Activated CD4-positive, CD25-positive, alpha-beta regulatory T cell treated with anti-CD3 and anti-CD28 coated beads, Interleukin-2, amount 50 U/mL, for 24 hours (primary cell): ENCODE data around the gene COX4I2.
"Not testable (repeated sequence)": the region's sequence is repeated elsewhere in the genome, so short reads cannot be mapped to it uniquely, and the experiment has no call there.

ENCODE experiments used
- ATAC-seq, 2 donors: fragments of 150-1000 bp; cut with Tn5 transposase; one replicate each; pipeline ENCODE4 v1.10.0; 2021; ENCODE audit warnings: mild to moderate bottlenecking in 1 of 2, moderate library complexity in 1 of 2

Gene COX4I2

GRCh38 chr20:31637660-31638059 is at the start of gene COX4I2:
Gene COX4I2, plus strand, starts transcription at chr20:31637912. Its CDS starts 1,106 bp downstream, at chr20:31639018.
- ATAC-seq = no peak

DNA sequence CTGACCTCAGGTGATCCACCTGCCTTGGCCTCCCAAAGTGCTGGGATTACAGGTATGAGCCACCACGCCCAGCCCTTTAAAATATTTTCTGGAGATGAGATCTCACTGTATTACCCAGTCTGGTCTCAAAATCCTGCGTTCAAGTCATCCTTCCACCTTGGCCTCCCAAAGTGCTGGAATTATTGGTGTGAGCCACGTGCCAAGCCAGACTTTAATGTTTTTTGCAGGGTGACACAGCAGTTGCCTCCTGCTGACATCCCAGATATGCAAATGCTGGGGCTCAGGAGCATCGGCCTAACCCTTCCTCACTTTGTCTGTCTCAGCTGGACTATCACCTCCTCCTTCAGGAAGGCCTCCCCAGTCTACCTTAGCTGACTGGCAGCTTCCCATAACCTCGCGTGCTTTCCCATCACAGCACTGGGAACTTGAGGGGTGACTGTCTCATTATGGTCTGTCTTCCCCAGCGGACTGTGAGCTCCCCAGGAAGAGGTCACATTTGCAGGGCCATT is 46.9 kb upstream of the COX4I2 start:
- ATAC-seq = no peak

DNA sequence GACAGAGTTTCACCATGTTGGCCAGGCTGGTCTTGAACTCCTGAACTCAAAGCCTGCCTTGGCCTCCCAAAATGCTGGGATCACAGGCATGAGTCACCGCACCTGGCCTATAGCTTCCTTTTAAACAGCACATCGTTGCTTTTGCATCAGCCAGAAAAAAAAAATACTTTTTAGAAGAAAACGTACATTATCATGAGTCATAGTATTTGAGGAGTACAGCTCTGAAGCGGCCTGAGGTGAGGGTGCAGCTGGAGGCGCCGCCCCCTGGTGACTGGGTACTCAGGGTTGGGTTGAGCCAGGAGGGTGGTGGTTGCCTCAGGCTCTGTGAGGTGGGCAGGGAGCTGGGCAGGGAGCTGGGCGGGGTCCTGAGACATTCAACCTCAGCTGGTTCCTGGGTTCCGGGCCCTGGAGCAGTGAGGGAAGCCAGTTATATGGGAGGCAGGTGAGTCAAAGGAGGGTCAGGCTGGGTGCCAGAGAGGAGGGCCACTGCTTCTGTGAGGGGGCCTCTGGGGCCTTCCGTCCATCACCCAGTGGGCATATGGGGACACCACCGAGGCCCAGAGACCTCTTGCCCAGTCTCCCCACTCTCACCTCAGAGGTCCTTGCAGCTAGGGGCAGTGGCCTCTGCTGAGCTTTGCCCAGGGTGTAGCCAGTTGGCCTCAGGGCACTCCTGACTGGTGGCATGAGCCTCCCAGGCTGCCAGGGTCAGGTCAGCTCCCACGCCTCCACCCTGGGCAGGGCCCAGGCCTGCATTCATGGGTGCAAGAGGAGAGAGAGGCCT is 44.3 kb upstream of the COX4I2 start:
- peak; percentile 56 to 79 for ATAC-seq

DNA sequence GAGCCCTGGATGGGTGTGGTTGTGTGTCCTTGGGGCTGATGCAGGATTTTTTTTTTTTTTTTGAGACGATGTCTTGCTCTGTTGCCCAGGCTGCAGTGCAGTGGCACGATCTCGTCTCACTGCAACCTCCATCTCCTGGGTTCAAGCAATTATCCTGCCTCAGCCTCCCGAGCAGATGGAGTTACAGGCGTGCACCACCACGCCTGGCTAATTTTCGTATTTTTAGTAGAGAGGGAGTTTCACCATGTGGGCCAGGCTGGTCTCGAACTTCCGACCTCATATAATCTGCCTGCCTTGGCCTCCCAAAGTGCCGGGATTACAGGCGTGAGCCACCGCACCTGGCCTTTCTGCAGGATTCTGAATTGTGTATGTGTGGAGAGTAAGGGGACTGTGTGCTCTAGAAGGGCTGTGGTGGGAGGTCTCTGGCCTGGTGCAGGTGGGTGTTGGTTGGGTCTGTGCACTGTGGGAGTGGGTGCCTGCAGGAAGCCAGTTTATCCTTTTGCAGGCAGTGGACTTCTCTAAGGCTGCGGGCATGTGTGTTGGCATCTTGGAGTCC is 43.6 kb upstream of the COX4I2 start:
- ATAC-seq = no peak

- ATAC-seq = no peak
Measured at GRCh38 chr20:31594558-31595379, 42.9 kb upstream of the COX4I2 start.

- no peak for ATAC-seq
Measured at GRCh38 chr20:31595380-31595653, 42.4 kb upstream of the COX4I2 start.

- no peak for ATAC-seq
Measured at GRCh38 chr20:31595654-31596411, 41.9 kb upstream of the COX4I2 start.

GRCh38 chr20:31596412-31596715 is 41.3 kb upstream of the COX4I2 start:
- ATAC-seq = not testable (repeated sequence)

DNA sequence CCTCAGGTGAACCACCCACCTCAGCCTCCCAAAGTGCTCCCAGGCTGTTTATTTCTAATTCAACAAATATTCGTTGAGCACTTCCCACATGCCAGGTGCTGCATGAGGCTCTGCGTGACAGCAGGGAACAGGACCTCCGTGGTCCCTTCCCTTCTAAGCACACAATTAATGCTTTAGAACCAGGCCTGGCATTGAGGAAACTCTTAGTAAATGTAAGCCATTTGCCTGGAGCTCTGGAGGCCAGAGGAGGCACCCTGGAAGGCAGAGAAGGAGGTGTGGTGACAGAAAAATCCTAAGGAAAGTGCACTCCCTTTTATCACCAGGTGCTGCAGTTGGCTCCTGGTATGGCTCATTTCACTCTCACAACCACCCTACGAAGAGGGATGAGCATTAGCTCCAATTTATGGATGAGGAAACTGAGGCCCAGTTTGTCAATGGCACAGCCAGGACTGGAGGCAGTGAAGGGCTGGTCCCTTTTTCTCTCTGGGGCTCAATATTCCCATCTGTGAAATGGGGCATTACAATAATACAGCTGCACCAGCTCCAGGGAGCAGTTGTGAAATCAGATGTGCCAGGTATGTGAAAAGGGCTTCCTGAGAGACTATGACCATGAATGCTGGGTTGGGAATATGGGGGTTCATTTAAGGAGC is 40.8 kb upstream of the COX4I2 start:
- no peak for ATAC-seq

DNA sequence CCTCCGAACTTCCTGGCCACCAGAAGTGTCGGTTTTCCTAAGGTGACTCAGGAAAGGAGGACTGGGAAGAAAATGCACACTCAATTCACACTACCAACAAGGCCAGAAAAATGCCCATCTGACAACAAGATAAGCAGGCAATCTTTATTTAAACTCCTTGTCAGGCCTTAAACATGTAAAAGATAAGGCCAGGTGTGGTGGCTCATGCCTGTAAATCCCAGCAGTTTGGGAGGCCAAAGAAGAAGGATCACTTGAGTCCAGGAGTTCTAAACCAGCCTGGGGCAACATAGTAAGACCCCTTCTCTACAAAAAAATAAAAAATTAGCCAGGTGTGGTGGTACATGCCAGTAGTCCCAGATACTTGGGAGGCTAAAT is 40.2 kb upstream of the COX4I2 start:
- no peak for ATAC-seq

DNA sequence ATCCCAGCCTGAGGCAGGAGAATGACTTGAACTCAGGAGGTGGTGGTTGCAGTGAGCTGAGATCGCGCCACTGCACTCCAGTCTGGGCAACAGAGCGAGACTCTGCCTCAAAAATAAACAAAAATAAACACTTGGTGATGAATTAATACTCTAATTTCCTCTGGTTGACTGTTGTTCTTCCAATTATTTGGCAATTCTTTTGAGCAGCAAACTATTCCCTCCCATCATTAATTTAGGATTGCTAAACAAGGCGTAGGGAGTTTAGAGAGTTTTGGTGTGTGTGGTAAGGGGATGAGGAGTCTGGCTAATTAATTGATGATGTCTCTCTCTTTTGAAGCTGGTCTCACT is 35.3 kb upstream of the COX4I2 start:
- ATAC-seq = no peak

GRCh38 chr20:31602779-31603441 is 34.8 kb upstream of the COX4I2 start:
- peak; percentile 85 to 86 for ATAC-seq

GRCh38 chr20:31603822-31604566 is 33.7 kb upstream of the COX4I2 start:
- ATAC-seq = peak; percentile 30 to 33

DNA sequence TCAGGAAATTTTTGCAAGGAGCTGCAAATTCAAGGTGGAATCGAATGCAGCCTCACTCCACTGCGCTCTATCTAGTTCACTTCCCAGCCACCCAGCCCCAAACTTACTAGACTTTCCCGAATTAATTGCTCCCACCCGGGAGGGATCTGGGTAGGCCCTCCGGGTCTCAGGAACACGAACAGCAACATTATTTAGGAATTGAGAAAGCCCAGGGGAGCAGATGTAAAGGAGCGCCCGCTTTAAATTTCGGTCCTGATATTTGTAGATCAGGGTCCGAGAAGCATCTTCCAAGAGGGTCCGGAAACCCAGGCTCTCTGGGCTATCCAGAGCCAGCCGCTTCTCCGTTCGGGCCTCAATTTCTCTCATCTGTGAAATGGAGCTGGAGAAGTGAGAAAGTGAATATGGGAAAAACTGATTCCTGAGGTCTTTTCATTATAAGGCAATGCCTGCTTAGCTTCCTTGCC is 33.1 kb upstream of the COX4I2 start:
- no peak for ATAC-seq

GRCh38 chr20:31605031-31605901 is 32.4 kb upstream of the COX4I2 start, which contains the start of gene ID1:
Gene ID1, plus strand, starts transcription at chr20:31605289. Its CDS starts 99 bp downstream, at chr20:31605388.
- ATAC-seq = peak; percentile 85 to 87

DNA sequence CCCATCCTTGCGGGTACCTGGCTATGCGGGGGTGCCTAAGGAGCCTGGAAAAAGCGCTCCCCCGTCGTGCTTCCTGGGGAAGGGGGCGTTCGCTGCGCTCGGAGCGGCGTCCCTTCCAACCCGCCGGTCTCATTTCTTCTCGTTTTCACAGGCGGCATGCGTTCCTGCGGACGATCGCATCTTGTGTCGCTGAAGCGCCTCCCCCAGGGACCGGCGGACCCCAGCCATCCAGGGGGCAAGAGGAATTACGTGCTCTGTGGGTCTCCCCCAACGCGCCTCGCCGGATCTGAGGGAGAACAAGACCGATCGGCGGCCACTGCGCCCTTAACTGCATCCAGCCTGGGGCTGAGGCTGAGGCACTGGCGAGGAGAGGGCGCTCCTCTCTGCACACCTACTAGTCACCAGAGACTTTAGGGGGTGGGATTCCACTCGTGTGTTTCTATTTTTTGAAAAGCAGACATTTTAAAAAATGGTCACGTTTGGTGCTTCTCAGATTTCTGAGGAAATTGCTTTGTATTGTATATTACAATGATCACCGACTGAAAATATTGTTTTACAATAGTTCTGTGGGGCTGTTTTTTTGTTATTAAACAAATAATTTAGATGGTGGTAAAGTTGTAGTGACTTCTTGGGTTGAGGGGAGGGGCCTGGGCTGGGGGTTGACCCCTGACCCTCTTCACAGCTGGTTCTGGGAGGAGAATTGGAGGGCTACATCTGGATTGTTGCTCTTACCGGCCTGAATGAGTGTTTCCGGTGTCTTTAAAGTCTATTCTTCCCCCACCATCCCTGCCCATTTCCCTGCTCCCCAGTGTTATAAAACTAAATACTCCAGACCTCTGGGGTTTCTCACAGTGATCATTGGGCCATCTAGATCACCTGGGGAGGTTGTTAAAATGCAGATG is 31.6 kb upstream of the COX4I2 start:
- no peak for ATAC-seq

- ATAC-seq = no peak
Measured at GRCh38 chr20:31606804-31607639, 30.7 kb upstream of the COX4I2 start.

GRCh38 chr20:31607640-31608250 is 30.0 kb upstream of the COX4I2 start:
- ATAC-seq = no peak
